ENCODE data around the gene ZBTB12. TPM values are rescaled to one million over a fixed set of nuclear protein-coding genes. Genes with fewer than 3 reads are reported as not detected.
A peak's percentile ranks its signal among the peaks of the same experiment; 100 is the strongest.

Gene ZBTB12
- total and polyA plus RNA-seq, 2 of the 13 experiments (the other 11 are each of a cell fraction or from before 2014, with no cell fraction given) = 4.8 to 6.0 TPM

- TF ChIP-seq FOXJ3 (CRISPR knock-in tag; IDR thresholded peaks at IDR 0.05; ENCODE audit: borderline replicate concordance) (no peak), ASH2L (IDR thresholded peaks at IDR 0.05; ENCODE audit: insufficient read length, low read depth, low read length) (no peak), ZSCAN21 (CRISPR knock-in tag; IDR thresholded peaks at IDR 0.05; ENCODE audit: borderline replicate concordance) (no peak), PAF1 (CRISPR knock-in tag; IDR thresholded peaks at IDR 0.05) (peak; percentile 64; the same call in 1 of the 2 replicates), ZNF607 (CRISPR knock-in tag; IDR thresholded peaks at IDR 0.05; ENCODE audit: borderline replicate concordance) (no peak), ZNF446 (CRISPR knock-in tag; IDR thresholded peaks at IDR 0.05) (no peak), ZNF10 (CRISPR knock-in tag; IDR thresholded peaks at IDR 0.05; ENCODE audit: borderline replicate concordance, low read depth) (no peak), GTF2F1 (IDR thresholded peaks at IDR 0.05; ENCODE audit: low read length) (no peak), ESRRA (CRISPR knock-in tag; IDR thresholded peaks at IDR 0.05; ENCODE audit: low read depth) (no peak), ZIK1 (CRISPR knock-in tag; IDR thresholded peaks at IDR 0.05; ENCODE audit: borderline replicate concordance, low read depth) (no peak), RFXANK (CRISPR knock-in tag; IDR thresholded peaks at IDR 0.05) (no peak), ZC3H13 (CRISPR knock-in tag; IDR thresholded peaks at IDR 0.05) (0 out of 2 replicates have a peak, but pooled peaks have one; percentile 47), SMAD1 (CRISPR knock-in tag; IDR thresholded peaks at IDR 0.05; ENCODE audit: borderline replicate concordance, low read depth) (no peak), ZNF30 (CRISPR knock-in tag; IDR thresholded peaks at IDR 0.05) (no peak), ZBTB43 (CRISPR knock-in tag; conservative IDR thresholded peaks at IDR 0.05) (no peak), JUNB (CRISPR knock-in tag; IDR thresholded peaks at IDR 0.05; ENCODE audit: borderline replicate concordance) (peak; percentile 35; the same call in 1 of the 2 replicates), ZBTB21 (CRISPR knock-in tag; IDR thresholded peaks at IDR 0.05) (no peak), IRF9 (CRISPR knock-in tag; IDR thresholded peaks at IDR 0.05; ENCODE audit: borderline replicate concordance) (peak; percentile 35; the same call in 1 of the 2 replicates), TAF1 (CRISPR knock-in tag; IDR thresholded peaks at IDR 0.05) (no peak), ZNF850 (CRISPR knock-in tag; conservative IDR thresholded peaks at IDR 0.05) (no peak), ZFP36L2 (CRISPR knock-in tag; IDR thresholded peaks at IDR 0.05) (no peak)
- TF ChIP-seq, protein P1, sequence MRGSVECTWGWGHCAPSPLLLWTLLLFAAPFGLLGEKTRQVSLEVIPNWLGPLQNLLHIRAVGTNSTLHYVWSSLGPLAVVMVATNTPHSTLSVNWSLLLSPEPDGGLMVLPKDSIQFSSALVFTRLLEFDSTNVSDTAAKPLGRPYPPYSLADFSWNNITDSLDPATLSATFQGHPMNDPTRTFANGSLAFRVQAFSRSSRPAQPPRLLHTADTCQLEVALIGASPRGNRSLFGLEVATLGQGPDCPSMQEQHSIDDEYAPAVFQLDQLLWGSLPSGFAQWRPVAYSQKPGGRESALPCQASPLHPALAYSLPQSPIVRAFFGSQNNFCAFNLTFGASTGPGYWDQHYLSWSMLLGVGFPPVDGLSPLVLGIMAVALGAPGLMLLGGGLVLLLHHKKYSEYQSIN (CRISPR knock-in tag; IDR thresholded peaks at IDR 0.05; ENCODE audit: borderline replicate concordance) = no peak
- TF ChIP-seq, protein P2, sequence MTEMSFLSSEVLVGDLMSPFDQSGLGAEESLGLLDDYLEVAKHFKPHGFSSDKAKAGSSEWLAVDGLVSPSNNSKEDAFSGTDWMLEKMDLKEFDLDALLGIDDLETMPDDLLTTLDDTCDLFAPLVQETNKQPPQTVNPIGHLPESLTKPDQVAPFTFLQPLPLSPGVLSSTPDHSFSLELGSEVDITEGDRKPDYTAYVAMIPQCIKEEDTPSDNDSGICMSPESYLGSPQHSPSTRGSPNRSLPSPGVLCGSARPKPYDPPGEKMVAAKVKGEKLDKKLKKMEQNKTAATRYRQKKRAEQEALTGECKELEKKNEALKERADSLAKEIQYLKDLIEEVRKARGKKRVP (CRISPR knock-in tag; IDR thresholded peaks at IDR 0.05) = 0 out of 4 replicates have a peak, but pooled peaks of 1 of the 2 experiments have one; percentile 24
- TF ChIP-seq, protein P3, sequence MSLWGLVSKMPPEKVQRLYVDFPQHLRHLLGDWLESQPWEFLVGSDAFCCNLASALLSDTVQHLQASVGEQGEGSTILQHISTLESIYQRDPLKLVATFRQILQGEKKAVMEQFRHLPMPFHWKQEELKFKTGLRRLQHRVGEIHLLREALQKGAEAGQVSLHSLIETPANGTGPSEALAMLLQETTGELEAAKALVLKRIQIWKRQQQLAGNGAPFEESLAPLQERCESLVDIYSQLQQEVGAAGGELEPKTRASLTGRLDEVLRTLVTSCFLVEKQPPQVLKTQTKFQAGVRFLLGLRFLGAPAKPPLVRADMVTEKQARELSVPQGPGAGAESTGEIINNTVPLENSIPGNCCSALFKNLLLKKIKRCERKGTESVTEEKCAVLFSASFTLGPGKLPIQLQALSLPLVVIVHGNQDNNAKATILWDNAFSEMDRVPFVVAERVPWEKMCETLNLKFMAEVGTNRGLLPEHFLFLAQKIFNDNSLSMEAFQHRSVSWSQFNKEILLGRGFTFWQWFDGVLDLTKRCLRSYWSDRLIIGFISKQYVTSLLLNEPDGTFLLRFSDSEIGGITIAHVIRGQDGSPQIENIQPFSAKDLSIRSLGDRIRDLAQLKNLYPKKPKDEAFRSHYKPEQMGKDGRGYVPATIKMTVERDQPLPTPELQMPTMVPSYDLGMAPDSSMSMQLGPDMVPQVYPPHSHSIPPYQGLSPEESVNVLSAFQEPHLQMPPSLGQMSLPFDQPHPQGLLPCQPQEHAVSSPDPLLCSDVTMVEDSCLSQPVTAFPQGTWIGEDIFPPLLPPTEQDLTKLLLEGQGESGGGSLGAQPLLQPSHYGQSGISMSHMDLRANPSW (CRISPR knock-in tag; IDR thresholded peaks at IDR 0.05; ENCODE audit: borderline replicate concordance) = no peak
These were observed 46.4 kb upstream of the ZBTB12 start (continued) for GRCh38 chr6:31948306-31948705.

Measured in HepG2 (cell line).